ENCODE measurements around the gene ZNF397. TPM values are rescaled to one million over a fixed set of nuclear protein-coding genes. Genes with fewer than 3 reads are reported as not detected.

ZNF397 gene
- total and polyA plus RNA-seq, 2 donors (not counting 3 experiments of a cell fraction or from before 2014, with no cell fraction given) = 1.5 to 5.5 TPM

GRCh38 chr18:35277633-35278032 lies 36.8 kb downstream of the ZNF397 start:
- H3K4me2 ChIP-seq (ENCODE audit: insufficient read depth, low read length) = peak overlapping the region; percentile 40
- peaks cover 3% of the 10 kb centered on the region for H3K9me3 ChIP-seq (replicated peaks; ENCODE audit: control insufficient read depth, insufficient read depth, low read length)
- H3K4me3 ChIP-seq (replicated peaks in 1 of 3; ENCODE audit: insufficient read depth in 1 of 3, low read depth in 1 of 3, low read length in 3 of 3) = no peak overlapping the region
- DNase-seq (ENCODE audit: low read depth, low spot score) = peak; percentile 20
- H3K9ac ChIP-seq (replicated peaks; ENCODE audit: extremely low read depth, insufficient read depth, low read length) = no peak overlapping the region
- H3K27ac ChIP-seq (ENCODE audit: insufficient read depth, low read depth, low read length) = no peak overlapping the region
- H3K36me3 ChIP-seq (ENCODE audit: control insufficient read depth in 2 of 2, extremely low read depth in 1 of 2, insufficient read depth in 2 of 2, low read length in 2 of 2) = no peaks in the 10 kb centered on the region
- H3K4me1 ChIP-seq (ENCODE audit: control insufficient read depth, extremely low read depth, insufficient read depth, low read length) = peaks cover 26% of the 10 kb centered on the region
- no TSS peak for BruUV-seq (replicated peaks)
- FAIRE-seq = peak; percentile 4
- peaks cover 8% of the 10 kb centered on the region for H3K79me2 ChIP-seq (ENCODE audit: control insufficient read depth, insufficient read depth, low read length)
- H3K27me3 ChIP-seq (ENCODE audit: control insufficient read depth in 2 of 2, insufficient read depth in 2 of 2, low read length in 2 of 2) = no peaks in the 10 kb centered on the region
- ChIA-PET CTCF (interaction anchor here (1.4 to 1.6 kb wide), 3 partner anchors 10 to 77 kb away, joined by 3 to 7 read pairs (median 5); no protein-coding TSS in a partner anchor), POLR2A (no interaction called here)
- H4K20me1 ChIP-seq (replicated peaks; ENCODE audit: control insufficient read depth, extremely low read depth, insufficient read depth, low read length) = no peaks in the 10 kb centered on the region
- no peak for TF ChIP-seq MYC (IDR thresholded peaks at IDR 0.05; ENCODE audit: low read depth, low read length)
- peak; percentile 65 for TF ChIP-seq FOS (IDR thresholded peaks at IDR 0.05; ENCODE audit: borderline replicate concordance, insufficient read depth, low read length)
- no peak for TF ChIP-seq POLR2A (IDR thresholded peaks at IDR 0.05; ENCODE audit: low read depth, low read length)
- no peak for TF ChIP-seq CTCF (IDR thresholded peaks at IDR 0.05; ENCODE audit: extremely low read depth in 1 of 2, insufficient read depth in 1 of 2, low read depth in 1 of 2, low read length in 2 of 2)
- TF ChIP-seq JUN (IDR thresholded peaks at IDR 0.05; ENCODE audit: borderline replicate concordance, insufficient read depth, insufficient read length, low read depth) = peak; percentile 50
- TF ChIP-seq MAX (IDR thresholded peaks at IDR 0.05; ENCODE audit: insufficient read depth, insufficient read length) = no peak
- TF ChIP-seq EZH2 (IDR thresholded peaks at IDR 0.05; ENCODE audit: borderline replicate concordance, low read depth, low read length, severe bottlenecking) = no peak
- peak; percentile 40 for TF ChIP-seq POLR2AphosphoS5 (IDR thresholded peaks at IDR 0.05; ENCODE audit: insufficient read depth, low read depth, low read length)
- TF ChIP-seq GATA2 (IDR thresholded peaks at IDR 0.05; ENCODE audit: insufficient read depth, insufficient read length, low read depth, low read length) = no peak
- dilution Hi-C loops (cut with MboI; ENCODE audit: extremely low pct_ligation_motif_present, low sequenced_read_pairs) (no loop called here), intact Hi-C loops (cut with micrococcal nuclease) (no loop called here)
- no peaks in the 10 kb centered on the region for H3K9me1 ChIP-seq (replicated peaks; ENCODE audit: control insufficient read depth, extremely low read depth, insufficient read depth, low read length)
- no peak overlapping the region for H2AFZ ChIP-seq (ENCODE audit: low read depth, low read length)

Data from endothelial cell of umbilical vein (primary cell).